Fibroblast of the aortic adventitia (primary cell): ENCODE measurements around the gene TPM1. TPM values are rescaled to one million over a fixed set of nuclear protein-coding genes. Genes with fewer than 3 reads are reported as not detected.
"Not testable (repeated sequence)": the region's sequence is repeated elsewhere in the genome, so short reads cannot be mapped to it uniquely, and the experiment has no call there.

Experiments
- DNase-seq: peaks from one replicate; pipeline ENCODE4 v3.0.0-alpha.2; 2010; ENCODE audit warnings: low read depth
- H3K4me3 ChIP-seq: 2 replicates; pipeline ENCODE4 v1.5.1; 2011; ENCODE audit warnings: low read depth, mild to moderate bottlenecking, control low read depth, low read length, moderate library complexity
- CTCF ChIP-seq: IDR thresholded peaks from 2 replicates; pipeline ENCODE4 v1.5.1; 2011; ENCODE audit warnings: mild to moderate bottlenecking, low read length, control low read depth, inconsistent platforms; ENCODE audit not compliant: insufficient read depth
- total RNA-seq: library from RNA; depleted of rRNA; stranded (reverse); fragments of >200 nt; gene quantifications from 2 replicates; pipeline ENCODE4 v1.2.3, GENCODE V29; 2012; ENCODE audit warnings: low replicate concordance

Gene TPM1
- total RNA-seq, 1 donor: 261 TPM

DNA sequence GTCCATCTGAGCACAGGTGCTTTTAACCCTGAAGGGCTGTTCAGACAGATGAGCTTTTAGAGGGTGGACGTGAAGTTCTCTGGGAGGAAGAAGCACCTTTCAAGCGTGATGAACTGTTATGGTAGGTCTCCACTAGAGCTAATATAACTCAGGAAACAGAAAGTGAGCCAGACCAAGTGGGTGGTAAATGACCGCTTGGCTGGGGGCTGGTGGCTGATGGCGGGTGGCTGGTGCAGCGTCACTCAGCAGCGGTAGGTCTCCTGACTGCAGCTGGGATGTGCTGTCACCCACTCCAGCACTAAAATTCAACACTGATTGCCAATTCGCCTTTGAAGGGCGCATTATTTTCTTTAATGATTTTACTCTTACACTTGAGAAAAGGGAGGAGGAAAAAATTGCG, 47.9 kb downstream of the TPM1 start:
- no peak for TF ChIP-seq CTCF
- DNase-seq: no peak
- H3K4me3 ChIP-seq: no peak overlapping the region

GRCh38 chr15:63090887-63091286, 48.3 kb downstream of the TPM1 start:
- no peak for TF ChIP-seq CTCF
- DNase-seq: no peak
- H3K4me3 ChIP-seq: no peak overlapping the region

GRCh38 chr15:63091679-63092446, 49.3 kb downstream of the TPM1 start:
- DNase-seq: no peak
- no peak overlapping the region for H3K4me3 ChIP-seq
- TF ChIP-seq CTCF: no peak

DNA sequence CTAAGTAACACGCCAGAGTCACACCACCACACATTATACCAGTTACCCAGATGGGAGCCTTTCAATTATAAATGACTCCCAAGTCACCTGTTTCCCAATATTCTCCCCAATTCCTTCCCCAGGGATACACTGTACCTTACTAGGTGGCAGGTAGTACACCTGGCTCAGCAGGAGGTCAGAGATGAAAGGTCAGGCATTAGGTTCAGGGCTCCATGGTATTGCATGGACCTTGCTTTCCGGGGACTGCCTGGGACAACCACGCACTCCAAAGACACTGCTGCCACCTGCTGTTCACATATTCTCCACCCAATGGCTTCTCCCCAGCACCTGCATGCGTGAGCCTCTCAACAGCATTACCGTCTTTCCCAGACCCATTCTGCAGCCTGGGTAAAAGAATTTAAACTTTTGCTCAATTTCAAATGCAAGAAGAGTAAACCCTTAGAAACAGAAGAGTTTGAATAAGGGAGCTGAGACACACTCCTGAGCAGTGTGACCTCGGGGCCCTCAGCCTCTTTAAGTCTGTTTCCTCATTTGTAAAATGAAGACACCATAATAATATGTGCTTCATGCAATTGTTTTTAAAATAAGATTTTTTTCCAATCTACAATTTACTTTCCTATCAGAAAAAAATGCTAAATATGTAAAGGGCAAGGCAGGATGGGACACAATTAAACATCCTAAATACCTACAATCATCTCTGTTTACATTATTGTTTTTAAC, 51.1 kb downstream of the TPM1 start:
- TF ChIP-seq CTCF: peak; percentile 87
- H3K4me3 ChIP-seq: no peak overlapping the region
- peak; percentile 83 for DNase-seq

DNA sequence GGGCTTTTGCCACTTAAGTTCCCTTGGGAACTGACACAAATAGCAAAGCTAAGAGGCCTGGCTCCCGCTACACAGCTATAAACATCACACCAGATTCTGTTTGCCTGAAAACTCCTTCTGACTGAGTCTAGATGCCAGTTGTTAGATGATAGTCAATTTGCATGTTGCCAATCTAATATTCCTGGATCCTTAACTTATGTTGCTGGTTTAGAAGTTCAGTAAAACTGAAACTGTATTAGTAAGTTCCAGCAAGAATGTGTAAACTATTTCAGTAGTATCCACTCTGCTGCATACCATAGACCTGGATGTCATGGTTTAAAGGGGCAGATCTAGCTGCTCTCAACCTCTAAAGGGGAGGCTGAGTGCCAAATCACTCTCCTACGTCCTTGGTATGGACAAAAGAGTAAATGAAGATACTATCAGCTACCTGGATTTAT, 52.0 kb downstream of the TPM1 start:
- no peak for TF ChIP-seq CTCF
- H3K4me3 ChIP-seq: no peak overlapping the region
- DNase-seq: peak; percentile 80

DNA sequence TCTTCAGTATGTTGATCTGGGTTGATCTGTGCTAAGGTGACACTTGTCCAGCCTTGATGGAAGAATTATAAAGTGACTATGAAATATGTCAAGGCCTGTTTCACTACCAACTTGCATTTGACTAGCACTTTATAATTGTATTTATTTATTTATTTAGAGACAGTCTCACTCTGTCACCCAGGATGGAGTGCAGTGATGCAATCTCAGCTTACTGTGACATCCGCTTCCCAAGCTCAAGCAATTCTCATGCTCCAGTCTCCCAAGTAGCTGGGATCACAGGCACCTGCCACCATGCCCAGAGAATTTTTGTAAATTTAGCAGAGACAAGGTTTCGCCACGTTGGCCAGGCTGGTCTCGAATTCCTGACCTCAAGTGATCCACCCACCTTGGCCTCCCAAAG, 53.6 kb downstream of the TPM1 start:
- no peak for TF ChIP-seq CTCF

GRCh38 chr15:63098901-63099300, 56.4 kb downstream of the TPM1 start:
- not testable (repeated sequence) for DNase-seq, H3K4me3 ChIP-seq

More for the DNA sequence above, 53.6 kb downstream of the TPM1 start:
- no peak for DNase-seq
- H3K4me3 ChIP-seq: no peak overlapping the region

DNA sequence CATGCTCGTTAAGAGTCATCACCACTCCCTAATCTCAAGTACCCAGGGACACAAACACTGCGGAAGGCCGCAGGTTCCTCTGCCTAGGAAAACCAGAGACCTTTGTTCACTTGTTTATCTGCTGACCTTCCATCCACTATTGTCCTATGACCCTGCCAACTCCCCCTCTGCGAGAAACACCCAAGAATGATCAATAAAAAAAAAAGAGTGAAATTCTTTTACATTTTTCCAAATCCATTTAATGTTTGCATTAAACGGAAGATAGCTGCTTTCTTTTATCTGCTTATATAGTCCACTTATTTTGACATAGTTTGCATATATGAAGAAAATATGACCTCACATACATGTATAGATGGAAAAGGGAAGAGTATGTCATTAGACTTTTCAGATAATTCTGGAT, 57.0 kb downstream of the TPM1 start:
- not testable (repeated sequence) for DNase-seq, H3K4me3 ChIP-seq
